ENCODE data around the gene CYP27C1. TPM values are rescaled to one million over a fixed set of nuclear protein-coding genes. Genes with fewer than 3 reads are reported as not detected.

The CYP27C1 gene
- total and polyA plus RNA-seq, 2 experiments from 2014 or later: 1.8 to 2.9 TPM

- no peaks in the 10 kb centered on the region for H3K36me3 Mint-ChIP-seq (ENCODE audit: low read depth)
- DNase-seq (ENCODE audit: low spot score): no peak
- Histone ChIP-seq H3K79me2 (replicated peaks; ENCODE audit: insufficient read depth) (no peaks in the 10 kb centered on the region), H2AFZ (no peak overlapping the region), H3K4me3 (no peak overlapping the region), H3K27me3 (ENCODE audit: insufficient read depth) (no peaks in the 10 kb centered on the region), H4K20me1 (replicated peaks; ENCODE audit: insufficient read depth) (no peaks in the 10 kb centered on the region), H3K4me1 (ENCODE audit: insufficient read depth) (no peaks in the 10 kb centered on the region), H3K9me2 (ENCODE audit: insufficient read depth) (no peaks in the 10 kb centered on the region), H3K36me3 (ENCODE audit: insufficient read depth) (no peaks in the 10 kb centered on the region), H3K4me2 (no peak overlapping the region), H3K27ac (ENCODE audit: low read depth) (no peak overlapping the region), H3F3A (replicated peaks; ENCODE audit: low read depth) (no peaks in the 10 kb centered on the region)
- peaks cover 17% of the 10 kb centered on the region for H3K27me3 Mint-ChIP-seq (ENCODE audit: insufficient read depth, low read depth, poor library complexity)
- no peak overlapping the region for H3K27ac Mint-ChIP-seq
- no peak for ATAC-seq
- TF ChIP-seq EZH2 (IDR thresholded peaks at IDR 0.05; ENCODE audit: low read depth, unreplicated experiment) (no peak), CTCF (conservative IDR thresholded peaks at IDR 0.05; ENCODE audit: low read depth in 2 of 2) (no peak), POLR2AphosphoS5 (IDR thresholded peaks at IDR 0.05; ENCODE audit: low read depth) (no peak), ZNF331 (CRISPR knock-in tag; IDR thresholded peaks at IDR 0.05; ENCODE audit: low read depth) (no peak), ZNF462 (CRISPR knock-in tag; IDR thresholded peaks at IDR 0.05) (no peak), STAT1 (IDR thresholded peaks at IDR 0.05; ENCODE audit: unreplicated experiment) (no peak), JUNB (IDR thresholded peaks at IDR 0.05; ENCODE audit: unreplicated experiment) (no peak), REST (IDR thresholded peaks at IDR 0.05; ENCODE audit: unreplicated experiment) (no peak), EZH2phosphoT487 (IDR thresholded peaks at IDR 0.05; ENCODE audit: unreplicated experiment) (no peak), NANOG (IDR thresholded peaks at IDR 0.05; ENCODE audit: borderline replicate concordance) (no peak), ZNF114 (CRISPR knock-in tag; IDR thresholded peaks at IDR 0.05) (no peak), CREB1 (CRISPR knock-in tag; IDR thresholded peaks at IDR 0.05; ENCODE audit: low read depth) (no peak), ETS1 (IDR thresholded peaks at IDR 0.05) (no peak)
- no peak overlapping the region for H3K4me3 Mint-ChIP-seq
- peaks cover 14% of the 10 kb centered on the region for H3K4me1 Mint-ChIP-seq
- peaks cover 7% of the 10 kb centered on the region for H3K9me3 Mint-ChIP-seq
Measured at GRCh38 chr2:127174640-127175039, 45.5 kb downstream of the CYP27C1 start.

Measured in GM23338 (cell line).